ENCODE measurements around the gene VWF. TPM values are rescaled to one million over a fixed set of nuclear protein-coding genes. Genes with fewer than 3 reads are reported as not detected.

Gene VWF
- total and polyA plus RNA-seq, 2 experiments from 2014 or later, result 0.42 to 0.56 TPM

DNA sequence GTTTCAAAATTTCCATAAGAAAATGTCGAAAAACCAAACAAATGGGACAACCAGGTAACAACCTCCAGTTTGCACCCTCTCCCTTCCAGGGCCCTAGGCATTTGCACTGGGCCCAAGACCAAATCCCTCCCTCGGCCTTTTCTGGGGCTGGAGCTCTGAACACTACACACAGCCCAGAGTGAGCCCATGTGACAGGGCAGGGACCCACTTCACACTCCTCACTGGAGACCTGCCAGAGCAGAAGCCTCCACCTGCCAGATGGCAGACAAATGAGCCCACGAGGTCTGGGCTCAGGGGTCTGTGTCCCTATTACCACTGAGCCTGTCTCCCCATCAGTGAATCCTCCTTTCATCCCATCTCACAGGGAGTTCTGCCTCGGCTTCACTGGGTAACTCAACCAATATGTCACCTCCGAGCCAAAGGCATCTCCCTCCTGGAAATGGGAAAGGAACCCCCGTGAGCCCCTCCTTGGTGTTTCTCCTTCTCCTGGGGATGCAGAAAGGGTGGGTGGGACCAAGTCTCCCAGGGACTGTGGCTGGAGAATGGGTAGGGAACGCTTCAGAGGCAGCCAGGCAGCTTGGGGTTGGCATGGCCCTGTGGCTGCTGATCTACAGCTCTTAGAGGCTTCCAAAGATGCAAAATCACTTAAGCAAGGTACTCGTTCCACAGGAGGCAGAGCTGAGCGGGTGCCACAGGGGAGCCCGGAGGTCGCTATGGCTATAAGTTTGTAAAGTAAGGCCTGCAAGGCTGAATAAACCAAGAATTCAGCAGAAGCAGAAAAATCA, 10.6 kb downstream of the VWF start (continued):
- TF ChIP-seq, protein P1, sequence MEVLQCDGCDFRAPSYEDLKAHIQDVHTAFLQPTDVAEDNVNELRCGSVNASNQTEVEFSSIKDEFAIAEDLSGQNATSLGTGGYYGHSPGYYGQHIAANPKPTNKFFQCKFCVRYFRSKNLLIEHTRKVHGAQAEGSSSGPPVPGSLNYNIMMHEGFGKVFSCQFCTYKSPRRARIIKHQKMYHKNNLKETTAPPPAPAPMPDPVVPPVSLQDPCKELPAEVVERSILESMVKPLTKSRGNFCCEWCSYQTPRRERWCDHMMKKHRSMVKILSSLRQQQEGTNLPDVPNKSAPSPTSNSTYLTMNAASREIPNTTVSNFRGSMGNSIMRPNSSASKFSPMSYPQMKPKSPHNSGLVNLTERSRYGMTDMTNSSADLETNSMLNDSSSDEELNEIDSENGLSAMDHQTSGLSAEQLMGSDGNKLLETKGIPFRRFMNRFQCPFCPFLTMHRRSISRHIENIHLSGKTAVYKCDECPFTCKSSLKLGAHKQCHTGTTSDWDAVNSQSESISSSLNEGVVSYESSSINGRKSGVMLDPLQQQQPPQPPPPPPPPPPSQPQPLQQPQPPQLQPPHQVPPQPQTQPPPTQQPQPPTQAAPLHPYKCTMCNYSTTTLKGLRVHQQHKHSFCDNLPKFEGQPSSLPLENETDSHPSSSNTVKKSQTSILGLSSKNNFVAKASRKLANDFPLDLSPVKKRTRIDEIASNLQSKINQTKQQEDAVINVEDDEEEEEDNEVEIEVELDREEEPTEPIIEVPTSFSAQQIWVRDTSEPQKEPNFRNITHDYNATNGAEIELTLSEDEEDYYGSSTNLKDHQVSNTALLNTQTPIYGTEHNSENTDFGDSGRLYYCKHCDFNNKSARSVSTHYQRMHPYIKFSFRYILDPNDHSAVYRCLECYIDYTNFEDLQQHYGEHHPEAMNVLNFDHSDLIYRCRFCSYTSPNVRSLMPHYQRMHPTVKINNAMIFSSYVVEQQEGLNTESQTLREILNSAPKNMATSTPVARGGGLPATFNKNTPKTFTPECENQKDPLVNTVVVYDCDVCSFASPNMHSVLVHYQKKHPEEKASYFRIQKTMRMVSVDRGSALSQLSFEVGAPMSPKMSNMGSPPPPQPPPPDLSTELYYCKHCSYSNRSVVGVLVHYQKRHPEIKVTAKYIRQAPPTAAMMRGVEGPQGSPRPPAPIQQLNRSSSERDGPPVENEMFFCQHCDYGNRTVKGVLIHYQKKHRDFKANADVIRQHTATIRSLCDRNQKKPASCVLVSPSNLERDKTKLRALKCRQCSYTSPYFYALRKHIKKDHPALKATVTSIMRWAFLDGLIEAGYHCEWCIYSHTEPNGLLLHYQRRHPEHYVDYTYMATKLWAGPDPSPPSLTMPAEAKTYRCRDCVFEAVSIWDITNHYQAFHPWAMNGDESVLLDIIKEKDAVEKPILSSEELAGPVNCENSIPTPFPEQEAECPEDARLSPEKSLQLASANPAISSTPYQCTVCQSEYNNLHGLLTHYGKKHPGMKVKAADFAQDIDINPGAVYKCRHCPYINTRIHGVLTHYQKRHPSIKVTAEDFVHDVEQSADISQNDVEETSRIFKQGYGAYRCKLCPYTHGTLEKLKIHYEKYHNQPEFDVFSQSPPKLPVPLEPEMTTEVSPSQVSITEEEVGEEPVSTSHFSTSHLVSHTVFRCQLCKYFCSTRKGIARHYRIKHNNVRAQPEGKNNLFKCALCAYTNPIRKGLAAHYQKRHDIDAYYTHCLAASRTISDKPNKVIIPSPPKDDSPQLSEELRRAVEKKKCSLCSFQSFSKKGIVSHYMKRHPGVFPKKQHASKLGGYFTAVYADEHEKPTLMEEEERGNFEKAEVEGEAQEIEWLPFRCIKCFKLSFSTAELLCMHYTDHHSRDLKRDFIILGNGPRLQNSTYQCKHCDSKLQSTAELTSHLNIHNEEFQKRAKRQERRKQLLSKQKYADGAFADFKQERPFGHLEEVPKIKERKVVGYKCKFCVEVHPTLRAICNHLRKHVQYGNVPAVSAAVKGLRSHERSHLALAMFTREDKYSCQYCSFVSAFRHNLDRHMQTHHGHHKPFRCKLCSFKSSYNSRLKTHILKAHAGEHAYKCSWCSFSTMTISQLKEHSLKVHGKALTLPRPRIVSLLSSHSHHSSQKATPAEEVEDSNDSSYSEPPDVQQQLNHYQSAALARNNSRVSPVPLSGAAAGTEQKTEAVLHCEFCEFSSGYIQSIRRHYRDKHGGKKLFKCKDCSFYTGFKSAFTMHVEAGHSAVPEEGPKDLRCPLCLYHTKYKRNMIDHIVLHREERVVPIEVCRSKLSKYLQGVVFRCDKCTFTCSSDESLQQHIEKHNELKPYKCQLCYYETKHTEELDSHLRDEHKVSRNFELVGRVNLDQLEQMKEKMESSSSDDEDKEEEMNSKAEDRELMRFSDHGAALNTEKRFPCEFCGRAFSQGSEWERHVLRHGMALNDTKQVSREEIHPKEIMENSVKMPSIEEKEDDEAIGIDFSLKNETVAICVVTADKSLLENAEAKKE (CRISPR knock-in tag; IDR thresholded peaks at IDR 0.05), result no peak
- TF ChIP-seq, protein P2, sequence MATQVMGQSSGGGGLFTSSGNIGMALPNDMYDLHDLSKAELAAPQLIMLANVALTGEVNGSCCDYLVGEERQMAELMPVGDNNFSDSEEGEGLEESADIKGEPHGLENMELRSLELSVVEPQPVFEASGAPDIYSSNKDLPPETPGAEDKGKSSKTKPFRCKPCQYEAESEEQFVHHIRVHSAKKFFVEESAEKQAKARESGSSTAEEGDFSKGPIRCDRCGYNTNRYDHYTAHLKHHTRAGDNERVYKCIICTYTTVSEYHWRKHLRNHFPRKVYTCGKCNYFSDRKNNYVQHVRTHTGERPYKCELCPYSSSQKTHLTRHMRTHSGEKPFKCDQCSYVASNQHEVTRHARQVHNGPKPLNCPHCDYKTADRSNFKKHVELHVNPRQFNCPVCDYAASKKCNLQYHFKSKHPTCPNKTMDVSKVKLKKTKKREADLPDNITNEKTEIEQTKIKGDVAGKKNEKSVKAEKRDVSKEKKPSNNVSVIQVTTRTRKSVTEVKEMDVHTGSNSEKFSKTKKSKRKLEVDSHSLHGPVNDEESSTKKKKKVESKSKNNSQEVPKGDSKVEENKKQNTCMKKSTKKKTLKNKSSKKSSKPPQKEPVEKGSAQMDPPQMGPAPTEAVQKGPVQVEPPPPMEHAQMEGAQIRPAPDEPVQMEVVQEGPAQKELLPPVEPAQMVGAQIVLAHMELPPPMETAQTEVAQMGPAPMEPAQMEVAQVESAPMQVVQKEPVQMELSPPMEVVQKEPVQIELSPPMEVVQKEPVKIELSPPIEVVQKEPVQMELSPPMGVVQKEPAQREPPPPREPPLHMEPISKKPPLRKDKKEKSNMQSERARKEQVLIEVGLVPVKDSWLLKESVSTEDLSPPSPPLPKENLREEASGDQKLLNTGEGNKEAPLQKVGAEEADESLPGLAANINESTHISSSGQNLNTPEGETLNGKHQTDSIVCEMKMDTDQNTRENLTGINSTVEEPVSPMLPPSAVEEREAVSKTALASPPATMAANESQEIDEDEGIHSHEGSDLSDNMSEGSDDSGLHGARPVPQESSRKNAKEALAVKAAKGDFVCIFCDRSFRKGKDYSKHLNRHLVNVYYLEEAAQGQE (IDR thresholded peaks at IDR 0.05; ENCODE audit: unreplicated experiment), result no peak
- TF ChIP-seq POLR2AphosphoS5 (IDR thresholded peaks at IDR 0.05; ENCODE audit: low read depth) (no peak), ZNF331 (CRISPR knock-in tag; IDR thresholded peaks at IDR 0.05; ENCODE audit: low read depth) (no peak), ETS1 (IDR thresholded peaks at IDR 0.05) (no peak), JUNB (IDR thresholded peaks at IDR 0.05; ENCODE audit: unreplicated experiment) (no peak), EZH2phosphoT487 (IDR thresholded peaks at IDR 0.05; ENCODE audit: unreplicated experiment) (no peak), ZNF114 (CRISPR knock-in tag; IDR thresholded peaks at IDR 0.05) (no peak), NANOG (IDR thresholded peaks at IDR 0.05; ENCODE audit: borderline replicate concordance) (no peak)
